DND-41 (cell line): ENCODE measurements around the gene USP7.

Source experiments
- CTCF ChIP-seq: IDR thresholded peaks from 2 replicates; pipeline ENCODE4 v1.5.1; 2012; ENCODE audit warnings: borderline replicate concordance, low read length, moderate library complexity, mild to moderate bottlenecking; ENCODE audit not compliant: poor library complexity, severe bottlenecking; ENCODE audit errors: extremely low read depth
- EZH2 ChIP-seq: IDR thresholded peaks from 3 replicates; pipeline ENCODE4 v1.6.1; 2012; ENCODE audit warnings: borderline replicate concordance, low read depth, mild to moderate bottlenecking, moderate library complexity, low read length, inconsistent platforms; ENCODE audit not compliant: severe bottlenecking

GRCh38 chr16:8955828-8956227, 7.9 kb downstream of the USP7 start:
- TF ChIP-seq CTCF (no peak), EZH2 (no peak)
